HG03432 (cell line): ENCODE measurements around the gene GIN1.
"Not testable (repeated sequence)": the region's sequence is repeated elsewhere in the genome, so short reads cannot be mapped to it uniquely, and the experiment has no call there.

Source experiments
- ATAC-seq: cut with Tn5 transposase; IDR thresholded peaks from one replicate; pipeline ENCODE4 v1.9.1; 2021; ENCODE audit warnings: mild to moderate bottlenecking, moderate library complexity; ENCODE audit not compliant: unreplicated experiment

The GIN1 gene

DNA sequence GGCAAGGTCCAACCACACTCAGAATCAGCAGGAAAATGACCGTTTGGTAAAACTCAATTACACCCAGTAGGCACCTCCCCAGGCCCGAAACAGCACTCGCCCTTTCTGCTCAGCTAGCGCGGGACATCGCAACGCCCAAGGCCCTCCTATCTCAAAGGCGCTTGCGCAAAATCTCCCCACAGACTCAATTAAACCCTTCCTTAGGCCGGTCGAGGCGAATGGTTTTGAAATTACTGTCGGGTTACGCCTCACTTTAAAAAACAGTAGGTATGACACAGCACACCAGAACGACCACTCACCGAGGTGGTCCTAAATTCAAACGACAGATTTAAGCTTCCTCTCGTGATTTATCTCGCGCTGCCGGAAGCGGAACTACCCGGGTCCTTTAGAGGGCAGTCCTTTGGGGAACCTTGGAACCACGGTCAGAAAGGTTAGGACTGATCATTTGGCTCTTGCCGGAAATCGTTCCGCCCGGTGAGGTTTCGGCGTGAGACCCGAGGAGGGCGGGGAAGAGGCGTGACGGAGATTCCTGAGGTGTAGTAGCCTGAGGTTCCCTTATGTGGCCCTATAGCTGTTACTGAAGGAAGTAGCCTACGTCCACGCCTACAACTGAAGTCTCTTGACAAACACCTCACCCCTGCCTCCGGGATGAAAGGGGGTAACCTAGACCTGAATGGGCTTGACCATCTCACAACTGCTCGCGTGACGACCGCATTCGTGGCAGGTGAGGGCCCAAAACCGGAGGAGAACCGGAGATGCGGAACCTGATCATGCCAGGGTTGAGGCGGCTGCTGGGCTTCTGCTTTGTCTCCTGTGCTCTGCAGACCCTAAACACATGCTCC is at the start of gene GIN1, which contains the start of gene PPIP5K2:
Gene GIN1, minus strand, starts transcription at position 374 of the 842 bp plus-strand sequence. CDS start 11,431 bp downstream, outside the sequence.
Gene PPIP5K2, plus strand, starts transcription at position 537 of the 842 bp plus-strand sequence. CDS start 9,289 bp downstream, outside the sequence.
- ATAC-seq = peak; percentile 92

DNA sequence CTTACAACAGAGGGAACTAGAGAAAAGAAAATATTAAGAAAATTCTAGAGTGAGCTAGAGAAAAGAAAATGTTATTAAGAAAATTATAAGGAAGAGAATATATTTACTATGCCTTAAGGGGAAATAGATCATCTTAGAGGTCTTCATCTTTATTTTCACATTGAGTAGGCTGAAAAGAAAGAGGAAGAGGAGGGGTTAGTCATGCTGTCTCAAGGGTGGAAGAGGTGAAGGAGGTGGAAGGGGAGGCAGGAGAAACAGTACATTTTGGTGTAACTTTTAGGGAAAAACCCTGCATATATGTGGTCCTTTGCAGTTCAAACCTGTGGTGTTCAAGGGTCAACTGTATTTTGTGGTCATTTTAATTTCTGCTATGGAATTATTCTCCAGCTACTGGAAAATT is 46.8 kb upstream of the GIN1 start:
- ATAC-seq = no peak

DNA sequence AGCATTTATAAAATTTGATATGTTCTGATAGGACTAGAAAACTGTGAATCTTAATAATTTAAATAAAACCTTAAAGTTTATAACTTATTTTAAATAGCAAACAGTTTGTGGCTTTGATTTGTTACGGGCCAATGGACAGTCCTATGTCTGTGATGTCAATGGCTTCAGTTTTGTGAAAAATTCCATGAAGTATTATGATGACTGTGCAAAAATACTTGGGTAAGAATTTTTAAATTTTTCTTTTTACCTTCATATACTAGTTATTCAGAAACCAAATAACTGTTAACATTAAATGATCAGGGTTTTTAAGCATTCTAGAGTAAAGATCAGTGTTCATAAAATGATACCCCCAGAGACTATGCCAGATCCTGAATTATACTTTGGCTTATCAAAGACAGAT is 31.2 kb upstream of the GIN1 start:
- ATAC-seq = no peak

- ATAC-seq = no peak
Observed at GRCh38 chr5:103148213-103148612, 28.3 kb upstream of the GIN1 start.

GRCh38 chr5:103145196-103145595 is 25.3 kb upstream of the GIN1 start:
- ATAC-seq = no peak

DNA sequence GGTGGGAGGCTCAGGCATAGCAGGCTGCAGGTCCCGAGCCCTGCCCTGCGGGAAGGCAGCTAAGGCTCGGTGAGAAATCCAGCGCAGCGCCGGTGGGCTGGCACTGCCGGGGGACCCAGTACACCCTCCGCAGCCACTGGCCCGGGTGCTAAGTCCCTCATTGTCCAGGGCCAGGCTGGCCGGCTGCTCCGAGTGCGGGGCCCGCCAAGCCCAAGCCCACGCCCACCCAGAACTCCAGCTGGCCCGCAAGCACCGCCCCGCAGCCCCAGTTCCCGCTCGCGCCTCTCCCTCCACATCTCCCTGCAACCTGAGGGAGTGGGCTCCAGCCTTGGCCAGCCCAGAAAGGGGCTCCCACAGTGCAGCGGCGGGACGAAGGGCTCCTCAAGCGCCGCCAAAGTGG is 22.2 kb upstream of the GIN1 start:
- not testable (repeated sequence) for ATAC-seq

DNA sequence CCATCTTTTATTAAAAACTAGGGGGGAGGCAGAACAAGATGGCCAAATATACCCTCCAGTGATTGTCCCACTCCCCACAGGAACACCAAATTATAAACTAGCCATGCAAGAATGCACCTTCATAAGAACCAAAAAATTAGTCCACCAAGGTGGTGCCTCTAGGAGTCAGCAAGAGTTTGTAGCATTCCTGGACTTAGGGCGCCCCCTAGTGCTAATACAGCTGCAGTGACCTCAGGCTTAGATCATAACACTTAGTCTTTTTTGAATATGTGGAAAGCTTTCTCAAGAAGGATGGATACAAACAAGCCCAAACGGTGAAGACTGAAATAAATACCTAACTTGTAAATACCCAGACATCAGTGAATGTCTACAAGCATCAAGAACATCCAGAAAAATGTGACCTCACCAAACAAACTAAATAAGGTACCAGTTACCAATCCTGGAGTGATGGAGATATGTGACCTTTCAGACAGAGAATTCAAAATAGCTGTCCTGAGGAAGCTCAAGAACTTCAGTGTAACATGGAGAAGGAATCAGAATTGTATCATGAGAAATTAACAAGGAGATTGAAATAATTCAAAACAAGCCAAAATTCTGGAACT is 19.4 kb upstream of the GIN1 start:
- ATAC-seq = peak; percentile 98

GRCh38 chr5:103138202-103138690 is 18.3 kb upstream of the GIN1 start:
- no peak for ATAC-seq

DNA sequence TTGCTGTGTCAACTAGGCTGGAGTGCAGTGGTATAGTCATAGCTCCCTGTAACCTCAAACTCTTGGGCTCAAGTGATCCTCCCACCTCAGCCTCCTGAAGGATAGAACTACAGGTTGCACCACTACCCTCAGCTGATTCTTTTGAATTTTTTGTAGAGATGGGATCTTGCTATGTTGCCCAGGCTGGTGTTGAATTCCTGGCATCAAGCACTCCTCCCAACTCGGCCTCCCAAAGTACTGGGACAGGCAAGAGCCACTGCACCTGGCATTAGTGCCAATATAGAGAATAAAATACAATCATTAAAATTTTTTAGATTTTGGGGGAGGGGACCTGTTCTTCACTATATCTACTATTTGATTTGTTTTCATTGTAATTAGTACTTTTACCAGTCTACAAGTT is 15.5 kb upstream of the GIN1 start:
- ATAC-seq = no peak

DNA sequence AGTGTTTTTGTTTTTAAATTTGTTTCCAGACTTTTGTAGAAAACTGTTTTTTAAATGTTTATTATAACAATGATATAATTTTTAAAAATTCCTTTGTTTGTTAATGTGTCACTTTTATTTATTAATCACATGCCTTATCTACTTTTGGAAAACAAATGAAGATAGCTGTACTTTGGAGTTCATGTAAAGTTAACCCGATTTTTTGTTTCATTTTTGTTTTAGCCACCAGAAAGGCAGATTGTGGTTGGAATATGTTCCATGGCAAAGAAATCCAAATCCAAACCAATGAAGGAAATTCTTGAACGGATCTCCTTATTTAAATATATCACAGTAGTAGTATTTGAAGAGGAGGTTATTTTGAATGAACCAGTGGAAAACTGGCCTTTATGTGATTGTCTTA is 13.3 kb upstream of the GIN1 start:
- no peak for ATAC-seq

GRCh38 chr5:103132684-103133083 is 12.7 kb upstream of the GIN1 start:
- no peak for ATAC-seq

DNA sequence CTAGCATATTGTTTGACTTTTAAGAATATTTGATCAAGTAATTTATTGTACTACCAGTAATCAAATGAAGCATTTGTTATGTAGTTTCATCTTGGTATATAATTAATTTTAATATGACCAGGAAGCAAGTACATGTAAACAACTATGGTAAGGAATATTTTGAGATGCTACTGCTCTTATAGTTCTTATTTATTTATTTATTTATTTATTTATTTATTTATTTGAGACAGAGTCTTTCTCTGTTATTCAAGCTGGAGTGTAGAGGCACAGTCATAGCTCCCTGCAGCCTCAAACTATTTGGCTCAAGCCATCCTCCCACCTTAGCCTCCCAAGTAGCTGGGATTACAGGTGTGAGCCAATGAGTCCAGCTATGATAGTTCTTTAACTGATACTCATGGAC is 8.3 kb upstream of the GIN1 start:
- ATAC-seq = no peak

DNA sequence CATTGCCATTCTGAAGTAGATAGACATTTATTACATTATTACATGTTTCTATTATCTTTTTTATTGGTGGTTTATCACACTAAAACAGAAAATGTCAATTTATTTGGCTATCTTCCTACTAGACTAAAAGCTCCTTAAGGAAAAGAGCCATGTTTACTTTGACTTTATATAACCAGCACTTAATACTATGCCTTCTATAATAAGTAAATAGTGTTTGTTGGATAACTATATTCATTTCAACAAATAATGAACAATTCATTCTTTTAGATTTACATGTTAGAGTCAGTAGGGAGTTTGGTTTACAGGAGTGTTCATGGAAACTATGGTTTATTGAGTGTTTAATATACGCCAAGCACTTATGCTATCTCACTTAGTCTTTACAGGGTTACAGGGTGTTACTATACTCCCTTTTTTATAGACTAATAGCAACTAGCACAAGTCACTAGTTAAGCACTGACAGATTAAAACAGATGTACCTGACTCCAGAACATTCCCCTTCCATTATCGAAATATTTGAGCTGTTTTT is 7.4 kb upstream of the GIN1 start:
- ATAC-seq = no peak

- no peak for ATAC-seq
Observed at GRCh38 chr5:103126557-103126956, 6.6 kb upstream of the GIN1 start.

DNA sequence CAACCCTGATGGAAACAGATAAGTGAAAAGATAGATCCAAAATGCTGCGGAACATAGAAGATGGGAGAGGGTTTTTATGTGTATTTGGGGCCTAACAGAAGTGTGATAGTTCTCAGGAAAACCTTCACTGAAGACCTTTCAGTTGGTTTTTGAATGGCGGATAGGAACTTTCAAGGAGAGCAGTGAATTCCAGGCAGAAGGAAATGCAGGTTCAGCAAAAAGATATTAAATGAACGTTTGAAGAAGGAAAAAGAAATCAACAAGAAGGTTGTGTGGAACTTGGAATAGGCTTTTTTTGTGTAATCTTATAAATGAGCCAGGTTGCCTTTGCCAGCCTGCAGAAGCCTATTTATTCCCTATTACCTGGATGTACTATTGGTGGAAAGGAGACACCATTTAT is 2.3 kb upstream of the GIN1 start:
- no peak for ATAC-seq

GRCh38 chr5:103120607-103121200 is 766 bp upstream of the GIN1 start:
- ATAC-seq = peak; percentile 0

DNA sequence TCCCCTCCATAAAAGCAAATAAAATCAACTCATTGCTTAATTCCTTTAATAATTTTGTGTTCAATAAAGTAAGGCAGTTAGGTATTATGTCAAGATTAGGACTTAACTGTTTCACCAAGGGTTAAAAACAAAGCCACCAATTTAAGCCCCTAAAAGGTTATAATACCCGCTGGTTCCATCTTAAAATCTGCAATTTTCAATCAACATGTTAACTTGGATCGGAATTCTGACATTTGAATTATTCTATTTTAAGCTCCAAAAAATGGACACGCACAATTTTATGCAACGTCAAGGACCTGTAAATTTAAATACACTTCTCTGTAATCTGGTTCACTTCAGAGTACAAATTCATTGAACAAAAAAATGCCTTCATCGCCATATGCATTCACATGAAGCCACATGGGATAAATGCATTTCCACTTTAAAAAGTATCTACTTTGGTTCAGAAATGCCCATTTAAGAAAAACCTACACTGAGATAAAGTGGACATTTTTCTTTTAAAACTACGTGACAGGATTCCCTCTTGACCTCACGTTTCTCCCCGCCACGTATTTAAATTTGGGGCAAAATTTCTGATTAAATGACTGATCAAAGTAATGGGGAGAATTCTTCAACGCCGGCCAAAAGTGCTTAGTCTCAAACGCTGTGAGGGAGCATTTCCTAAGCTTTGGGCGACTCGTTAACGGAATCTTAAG is 721 bp downstream of the GIN1 start:
- ATAC-seq = no peak

- no peak for ATAC-seq
Observed at GRCh38 chr5:103117471-103117991, 2.4 kb downstream of the GIN1 start.

DNA sequence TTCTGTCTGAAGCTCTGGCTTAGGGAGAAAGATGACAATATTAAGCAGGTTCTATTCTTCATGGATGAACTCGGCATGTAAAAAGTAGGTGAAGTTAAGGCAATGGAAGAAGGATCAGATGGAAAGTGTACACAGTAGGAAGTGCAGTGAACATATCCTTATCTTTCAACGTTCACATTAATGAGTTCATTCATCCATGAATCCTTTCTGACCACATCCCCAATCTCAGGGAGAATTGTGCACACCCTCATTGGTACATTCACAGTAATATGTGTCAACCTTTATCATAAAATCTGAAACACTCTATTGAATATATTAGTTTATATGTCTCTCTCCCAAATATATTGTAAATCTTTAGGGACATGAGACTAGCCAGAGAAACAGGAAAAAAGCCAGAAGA is 5.5 kb downstream of the GIN1 start:
- ATAC-seq = no peak

GRCh38 chr5:103112910-103113309 is 7.0 kb downstream of the GIN1 start:
- no peak for ATAC-seq

DNA sequence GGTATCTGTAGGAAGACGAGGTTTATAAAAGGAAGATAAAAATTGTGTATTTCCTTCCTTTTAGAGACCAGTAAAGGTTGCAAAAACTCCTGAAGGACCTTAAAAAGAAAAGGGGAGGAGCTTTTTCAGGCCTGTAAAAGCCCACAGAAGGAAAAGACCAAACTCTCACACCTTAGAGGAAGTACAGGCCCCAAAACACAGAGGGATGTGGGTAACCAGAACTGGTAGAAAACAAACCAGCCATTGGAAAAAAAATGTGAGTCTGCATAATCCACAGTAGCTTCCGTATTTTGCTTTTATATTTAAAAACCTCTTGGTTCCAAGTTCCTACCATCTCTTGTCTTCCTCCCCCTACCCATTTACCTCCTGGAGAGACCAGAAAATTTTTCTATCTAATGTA is 8.5 kb downstream of the GIN1 start:
- no peak for ATAC-seq
